ENCODE measurements around the gene LYSMD3. TPM values are rescaled to one million over a fixed set of nuclear protein-coding genes. Genes with fewer than 3 reads are reported as not detected.

Gene LYSMD3
- polyA plus RNA-seq, 1 donor (not counting 4 experiments of a cell fraction or from before 2014, with no cell fraction given) = 18.9 TPM

GRCh38 chr5:90530736-90531487, 1.5 kb upstream of the LYSMD3 start:
- no peaks in the 10 kb centered on the region for H3K9me3 ChIP-seq (ENCODE audit: control insufficient read depth, low read depth, low read length)
- no peaks in the 10 kb centered on the region for H4K20me1 ChIP-seq (ENCODE audit: control insufficient read depth, extremely low read depth, insufficient read depth, low read length)
- no peak for TF ChIP-seq EZH2 (IDR thresholded peaks at IDR 0.05; ENCODE audit: low read length)
- no peak for TF ChIP-seq CTCF (optimal IDR thresholded peaks at IDR 0.05 in 1 of 3, IDR thresholded peaks at IDR 0.05 in 1 of 3, conservative IDR thresholded peaks at IDR 0.05 in 1 of 3; ENCODE audit: extremely low read depth in 1 of 3, insufficient read depth in 2 of 3, low read length in 3 of 3)
- H3K27me3 ChIP-seq (ENCODE audit: control insufficient read depth, extremely low read depth, insufficient read depth, low read length) = peaks cover 4% of the 10 kb centered on the region
- H3K9ac ChIP-seq (ENCODE audit: control insufficient read depth, extremely low read depth, insufficient read depth, low read length) = no peak overlapping the region
- dilution Hi-C loops (cut with MboI; ENCODE audit: extremely low pct_ligation_motif_present, low sequenced_read_pairs) = no loop called here
- H3K27ac ChIP-seq (ENCODE audit: control insufficient read depth, insufficient read depth, low read length) = no peak overlapping the region
- peak overlapping the region; percentile 94 for H3K4me2 ChIP-seq (ENCODE audit: control insufficient read depth, extremely low read depth, insufficient read depth, low read depth, low read length)
- H3K79me2 ChIP-seq (ENCODE audit: control insufficient read depth, insufficient read depth, low read length) = peaks cover 34% of the 10 kb centered on the region
- no peak overlapping the region for H2AFZ ChIP-seq (ENCODE audit: control insufficient read depth, low read length)
- no peaks in the 10 kb centered on the region for H3K36me3 ChIP-seq (ENCODE audit: control insufficient read depth in 2 of 2, extremely low read depth in 1 of 2, insufficient read depth in 2 of 2, low read length in 2 of 2)
- DNase-seq (ENCODE audit: low read depth, low spot score) (no peak), FAIRE-seq (no peak)
- no peaks in the 10 kb centered on the region for H3K9me1 ChIP-seq (ENCODE audit: control insufficient read depth, extremely low read depth, insufficient read depth, low read length)
- H3K4me3 ChIP-seq (ENCODE audit: control insufficient read depth in 2 of 3, extremely low read depth in 1 of 3, insufficient read depth in 2 of 3, low read depth in 1 of 3, low read length in 3 of 3) = no peak overlapping the region
- peaks cover 16% of the 10 kb centered on the region for H3K4me1 ChIP-seq (ENCODE audit: control insufficient read depth, extremely low read depth, insufficient read depth, low read length)

GRCh38 chr5:90529939-90530677, 724 bp upstream of the LYSMD3 start:
- H3K36me3 ChIP-seq (ENCODE audit: control insufficient read depth in 2 of 2, extremely low read depth in 1 of 2, insufficient read depth in 2 of 2, low read length in 2 of 2) = peaks cover 0 to 1% of the 10 kb centered on the region in 2 experiments
- H3K4me3 ChIP-seq (ENCODE audit: control insufficient read depth in 2 of 3, extremely low read depth in 1 of 3, insufficient read depth in 2 of 3, low read depth in 1 of 3, low read length in 3 of 3) = peak overlapping the region; percentile 97 to 98 (median 97)
- H3K4me2 ChIP-seq (ENCODE audit: control insufficient read depth, extremely low read depth, insufficient read depth, low read depth, low read length) = peak overlapping the region; percentile 94
- peaks cover 40% of the 10 kb centered on the region for H3K79me2 ChIP-seq (ENCODE audit: control insufficient read depth, insufficient read depth, low read length)
- peaks cover 4% of the 10 kb centered on the region for H3K27me3 ChIP-seq (ENCODE audit: control insufficient read depth, extremely low read depth, insufficient read depth, low read length)
- no peaks in the 10 kb centered on the region for H3K9me1 ChIP-seq (ENCODE audit: control insufficient read depth, extremely low read depth, insufficient read depth, low read length)
- peak overlapping the region; percentile 100 for H2AFZ ChIP-seq (ENCODE audit: control insufficient read depth, low read length)
- TF ChIP-seq EZH2 (IDR thresholded peaks at IDR 0.05; ENCODE audit: low read length) (no peak), CTCF (optimal IDR thresholded peaks at IDR 0.05 in 1 of 3, IDR thresholded peaks at IDR 0.05 in 1 of 3, conservative IDR thresholded peaks at IDR 0.05 in 1 of 3; ENCODE audit: extremely low read depth in 1 of 3, insufficient read depth in 2 of 3, low read length in 3 of 3) (peak; percentile 67 to 82 (median 79))
- peak overlapping the region; percentile 80 for H3K27ac ChIP-seq (ENCODE audit: control insufficient read depth, insufficient read depth, low read length)
- peaks cover 16% of the 10 kb centered on the region for H3K4me1 ChIP-seq (ENCODE audit: control insufficient read depth, extremely low read depth, insufficient read depth, low read length)
- H4K20me1 ChIP-seq (ENCODE audit: control insufficient read depth, extremely low read depth, insufficient read depth, low read length) = no peaks in the 10 kb centered on the region
- DNase-seq (ENCODE audit: low read depth, low spot score) = no peak
- peak overlapping the region; percentile 95 for H3K9ac ChIP-seq (ENCODE audit: control insufficient read depth, extremely low read depth, insufficient read depth, low read length)
- H3K9me3 ChIP-seq (ENCODE audit: control insufficient read depth, low read depth, low read length) = no peaks in the 10 kb centered on the region
- peak; percentile 63 for FAIRE-seq
- dilution Hi-C loops (cut with MboI; ENCODE audit: extremely low pct_ligation_motif_present, low sequenced_read_pairs) = no loop called here
